GM12864 (cell line): ENCODE measurements around the gene KREMEN1.

Experiments used
- DNase-seq: peaks from one replicate; pipeline ENCODE4 v3.0.0-alpha.2; 2011; ENCODE audit warnings: low read depth
- H3K4me3 ChIP-seq: 2 replicates; pipeline ENCODE4 v1.5.1; 2011; ENCODE audit warnings: mild to moderate bottlenecking, low read depth, low read length, control low read depth
- TF ChIP-seq, protein P1 (sequence below): IDR thresholded peaks from 2 replicates; pipeline ENCODE4 v1.5.1; 2011; ENCODE audit warnings: low read depth, mild to moderate bottlenecking, moderate library complexity, low read length, control low read depth, inconsistent platforms; ENCODE audit errors: missing control alignments

Gene KREMEN1

DNA sequence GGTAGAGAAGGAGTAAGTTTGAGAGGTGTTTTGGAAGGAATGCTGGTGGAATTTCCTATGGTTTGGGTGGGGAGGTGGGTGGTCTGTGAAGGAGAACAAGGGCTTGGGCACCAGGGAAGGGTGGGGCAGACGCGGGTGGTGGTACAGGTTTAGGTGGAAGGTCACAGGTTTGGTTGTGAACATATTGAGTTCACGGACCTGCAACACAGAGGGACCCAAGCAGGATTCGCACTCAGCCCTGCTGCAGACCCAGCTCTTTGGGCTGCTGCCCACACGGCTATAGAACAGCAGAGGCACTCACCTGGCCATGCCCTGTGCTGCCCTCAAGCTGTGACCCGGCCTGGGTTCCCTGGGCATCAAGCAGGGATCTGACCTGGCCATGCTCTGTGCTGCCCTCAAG lies 99.4 kb downstream of the KREMEN1 start:
- TF ChIP-seq, protein P1, sequence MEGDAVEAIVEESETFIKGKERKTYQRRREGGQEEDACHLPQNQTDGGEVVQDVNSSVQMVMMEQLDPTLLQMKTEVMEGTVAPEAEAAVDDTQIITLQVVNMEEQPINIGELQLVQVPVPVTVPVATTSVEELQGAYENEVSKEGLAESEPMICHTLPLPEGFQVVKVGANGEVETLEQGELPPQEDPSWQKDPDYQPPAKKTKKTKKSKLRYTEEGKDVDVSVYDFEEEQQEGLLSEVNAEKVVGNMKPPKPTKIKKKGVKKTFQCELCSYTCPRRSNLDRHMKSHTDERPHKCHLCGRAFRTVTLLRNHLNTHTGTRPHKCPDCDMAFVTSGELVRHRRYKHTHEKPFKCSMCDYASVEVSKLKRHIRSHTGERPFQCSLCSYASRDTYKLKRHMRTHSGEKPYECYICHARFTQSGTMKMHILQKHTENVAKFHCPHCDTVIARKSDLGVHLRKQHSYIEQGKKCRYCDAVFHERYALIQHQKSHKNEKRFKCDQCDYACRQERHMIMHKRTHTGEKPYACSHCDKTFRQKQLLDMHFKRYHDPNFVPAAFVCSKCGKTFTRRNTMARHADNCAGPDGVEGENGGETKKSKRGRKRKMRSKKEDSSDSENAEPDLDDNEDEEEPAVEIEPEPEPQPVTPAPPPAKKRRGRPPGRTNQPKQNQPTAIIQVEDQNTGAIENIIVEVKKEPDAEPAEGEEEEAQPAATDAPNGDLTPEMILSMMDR, result no peak
- H3K4me3 ChIP-seq, result no peak overlapping the region
- DNase-seq, result no peak

GRCh38 chr22:29175312-29175835 lies 102.5 kb downstream of the KREMEN1 start:
- no peak for DNase-seq
- TF ChIP-seq, protein P1, result no peak
- H3K4me3 ChIP-seq, result no peak overlapping the region

- no peak overlapping the region for H3K4me3 ChIP-seq
- DNase-seq, result no peak
- TF ChIP-seq, protein P1, result no peak
Measured at GRCh38 chr22:29183971-29184848, 111.4 kb downstream of the KREMEN1 start.

GRCh38 chr22:29184849-29185490 lies 112.1 kb downstream of the KREMEN1 start:
- H3K4me3 ChIP-seq, result no peak overlapping the region
- no peak for DNase-seq
- TF ChIP-seq, protein P1, result no peak

- no peak overlapping the region for H3K4me3 ChIP-seq
- DNase-seq, result no peak
- TF ChIP-seq, protein P1, result no peak
Measured at GRCh38 chr22:29186302-29186701, 113.5 kb downstream of the KREMEN1 start.

DNA sequence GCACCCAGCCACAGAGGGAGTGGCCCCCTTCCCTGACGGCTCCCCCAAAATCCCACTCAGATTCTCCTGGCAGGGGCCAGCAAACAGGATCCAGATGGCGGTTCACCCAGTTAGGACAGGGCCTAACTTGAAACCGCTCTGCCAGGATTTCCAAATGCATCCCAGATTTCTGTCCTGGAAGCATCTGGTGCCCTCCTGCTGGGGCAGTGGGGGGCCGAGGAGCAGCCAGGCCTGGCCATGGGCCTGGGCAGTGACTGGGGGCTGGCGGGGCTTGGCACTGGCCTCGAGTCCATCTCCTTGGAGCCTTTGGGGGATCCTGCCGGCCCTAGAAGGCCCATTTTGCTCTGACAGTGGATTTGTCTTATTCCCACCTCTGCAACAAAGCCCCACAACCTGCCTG lies 115.0 kb downstream of the KREMEN1 start:
- DNase-seq, result no peak

More for the DNA sequence above, 115.0 kb downstream of the KREMEN1 start:
- H3K4me3 ChIP-seq, result no peak overlapping the region
- TF ChIP-seq, protein P1, result no peak
